Natural killer cell (primary cell): Measurements from ENCODE around the gene HTRA2. TPM values are rescaled to one million over a fixed set of nuclear protein-coding genes. Genes with fewer than 3 reads are reported as not detected.

Experiments used
- ATAC-seq, 3 donors: fragments of 150-1000 bp in 2 of 3; fragments of 200-7000 bp in 1 of 3; cut with Tn5 transposase; 1 replicate in 1 of 3; 2 replicates in 2 of 3; pipeline ENCODE4 v1.10.0; 2021; ENCODE audit warnings: mild to moderate bottlenecking in 2 of 3, moderate library complexity in 2 of 3
- DNase-seq, 2 donors: peaks; one replicate each; pipeline versions ENCODE4 v3.0.0 to v3.0.0-alpha.2; 2013 to 2021; ENCODE audit warnings: mixed read lengths in 1 of 2
- H3K27ac ChIP-seq: one replicate; pipeline ENCODE4 v1.5.1; 2013; ENCODE audit warnings: mild to moderate bottlenecking, low read length
- H3K27me3 ChIP-seq: one replicate; pipeline ENCODE4 v1.6.1; 2013; ENCODE audit warnings: low read length; ENCODE audit not compliant: control insufficient read depth, insufficient read depth
- H3K36me3 ChIP-seq: one replicate; pipeline ENCODE4 v1.6.1; 2013; ENCODE audit warnings: low read length; ENCODE audit not compliant: control insufficient read depth, insufficient read depth
- H3K4me1 ChIP-seq: one replicate; pipeline ENCODE4 v1.6.1; 2013; ENCODE audit warnings: low read length; ENCODE audit not compliant: control insufficient read depth, insufficient read depth
- H3K4me3 ChIP-seq: one replicate; pipeline ENCODE4 v1.5.1; 2013; ENCODE audit warnings: low read length
- H3K9me3 ChIP-seq: one replicate; pipeline ENCODE4 v1.6.1; 2013; ENCODE audit warnings: low read length; ENCODE audit not compliant: control insufficient read depth, insufficient read depth
- H3K27ac Mint-ChIP-seq, 2 donors: one replicate each; pipeline ENCODE4 v1.8.0; 2022; ENCODE audit warnings: mild to moderate bottlenecking in 2 of 2, mixed read lengths in 2 of 2, moderate library complexity in 1 of 2
- H3K27me3 Mint-ChIP-seq, 2 donors: one replicate each; pipeline ENCODE4 v1.8.0; 2022; ENCODE audit warnings: low read depth in 2 of 2, mixed read lengths in 2 of 2
- H3K36me3 Mint-ChIP-seq: one replicate; pipeline ENCODE4 v1.8.0; 2022; ENCODE audit warnings: mixed read lengths
- H3K4me1 Mint-ChIP-seq, 2 donors: one replicate each; pipeline ENCODE4 v1.8.0; 2022; ENCODE audit warnings: mixed read lengths in 2 of 2
- H3K4me3 Mint-ChIP-seq: one replicate; pipeline ENCODE4 v1.8.0; 2022; ENCODE audit warnings: mild to moderate bottlenecking, moderate library complexity, mixed read lengths
- H3K9me3 Mint-ChIP-seq, 2 donors: one replicate each; pipeline ENCODE4 v1.8.0; 2022; ENCODE audit warnings: mixed read lengths in 2 of 2
- WGBS: methylation state at CpG from one replicate; pipeline ENCODE4 v1.1.7; 2013; ENCODE audit warnings: missing lambda C conversion rate; ENCODE audit not compliant: insufficient coverage; 5-methylcytosine and 5-hydroxymethylcytosine counted together
- intact Hi-C: fragments of 100-400 bp; cut with micrococcal nuclease; formaldehyde crosslinking; loops from one replicate; pipeline ENCODE4 v1.14.2; 2022
- total RNA-seq, 4 donors: library from RNA; stranded (reverse); fragments of 120-200 nt in 1 of 4; gene quantifications; one replicate each; pipeline versions ENCODE4 v1.2.3 to v1.2.4, GENCODE V29; 2013 to 2022
- TF ChIP-seq, protein P1 (sequence below): fragments of 200-600 bp; IDR thresholded peaks from one replicate; pipeline ENCODE4 v1.8.0; 2022; ENCODE audit warnings: antibody characterized with exemption

Gene HTRA2
- total RNA-seq, 3 donors from 2014 or later (not counting 1 experiment from before 2014, with no cell fraction given) = 32.1 to 47.6 (median 45.2) TPM

DNA sequence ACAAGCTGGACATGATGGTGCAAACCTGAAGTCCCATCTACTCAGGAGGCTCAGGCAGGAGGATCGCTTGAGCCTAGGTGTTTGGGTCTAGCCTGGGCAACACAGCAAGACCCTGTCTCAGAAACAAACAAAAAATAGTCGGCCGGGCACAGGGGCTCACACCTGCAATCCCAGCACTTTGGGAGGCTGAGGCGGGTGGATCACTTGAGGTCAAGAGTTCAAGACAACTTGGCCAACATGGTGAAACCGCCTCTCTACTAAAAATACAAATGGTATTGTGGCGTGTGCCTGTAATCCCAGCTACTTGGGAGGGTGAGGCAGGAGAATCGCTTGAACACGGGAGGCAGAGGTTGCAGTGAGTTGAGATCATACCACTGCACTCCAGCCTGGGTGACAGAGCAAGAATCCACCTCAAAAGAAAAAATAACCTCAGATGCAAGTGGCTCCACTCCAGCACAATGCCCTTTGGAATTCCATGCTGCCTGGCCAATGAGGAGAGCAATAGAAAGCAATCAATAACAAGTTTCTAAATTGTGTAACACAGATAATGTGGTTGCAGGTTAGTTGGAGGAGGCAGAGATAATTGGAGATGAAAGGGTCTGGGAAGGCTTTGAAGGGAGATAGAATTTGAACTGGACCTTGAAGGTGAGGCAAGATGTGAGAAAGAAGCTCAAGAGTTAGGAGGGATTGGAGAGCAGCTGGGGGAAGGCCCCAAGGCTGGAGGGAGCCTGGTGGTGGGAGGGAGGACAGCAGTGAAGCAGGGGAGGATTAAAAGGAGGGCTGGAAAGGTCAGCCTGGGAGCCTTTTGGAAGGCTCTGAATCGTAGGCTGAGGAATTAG is 40.9 kb upstream of the HTRA2 start:
- no peak for ATAC-seq
- no peak for DNase-seq
- Mint-ChIP-seq H3K4me1 (peaks cover 5 to 18% of the 10 kb centered on the region in 2 donors), H3K27ac (no peak overlapping the region), H3K4me3 (no peak overlapping the region), H3K9me3 (no peaks in the 10 kb centered on the region), H3K27me3 (no peaks in the 10 kb centered on the region), H3K36me3 (peaks cover 8% of the 10 kb centered on the region)
- Histone ChIP-seq H3K4me1 (peaks cover 2% of the 10 kb centered on the region), H3K27me3 (no peaks in the 10 kb centered on the region), H3K4me3 (no peak overlapping the region), H3K9me3 (no peaks in the 10 kb centered on the region), H3K36me3 (peaks cover 46% of the 10 kb centered on the region), H3K27ac (no peak overlapping the region)
- 99% methylated on average over 9 of the region's 9 CpGs for WGBS
- intact Hi-C loops = no loop called here
- TF ChIP-seq, protein P1, sequence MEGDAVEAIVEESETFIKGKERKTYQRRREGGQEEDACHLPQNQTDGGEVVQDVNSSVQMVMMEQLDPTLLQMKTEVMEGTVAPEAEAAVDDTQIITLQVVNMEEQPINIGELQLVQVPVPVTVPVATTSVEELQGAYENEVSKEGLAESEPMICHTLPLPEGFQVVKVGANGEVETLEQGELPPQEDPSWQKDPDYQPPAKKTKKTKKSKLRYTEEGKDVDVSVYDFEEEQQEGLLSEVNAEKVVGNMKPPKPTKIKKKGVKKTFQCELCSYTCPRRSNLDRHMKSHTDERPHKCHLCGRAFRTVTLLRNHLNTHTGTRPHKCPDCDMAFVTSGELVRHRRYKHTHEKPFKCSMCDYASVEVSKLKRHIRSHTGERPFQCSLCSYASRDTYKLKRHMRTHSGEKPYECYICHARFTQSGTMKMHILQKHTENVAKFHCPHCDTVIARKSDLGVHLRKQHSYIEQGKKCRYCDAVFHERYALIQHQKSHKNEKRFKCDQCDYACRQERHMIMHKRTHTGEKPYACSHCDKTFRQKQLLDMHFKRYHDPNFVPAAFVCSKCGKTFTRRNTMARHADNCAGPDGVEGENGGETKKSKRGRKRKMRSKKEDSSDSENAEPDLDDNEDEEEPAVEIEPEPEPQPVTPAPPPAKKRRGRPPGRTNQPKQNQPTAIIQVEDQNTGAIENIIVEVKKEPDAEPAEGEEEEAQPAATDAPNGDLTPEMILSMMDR = no peak

DNA sequence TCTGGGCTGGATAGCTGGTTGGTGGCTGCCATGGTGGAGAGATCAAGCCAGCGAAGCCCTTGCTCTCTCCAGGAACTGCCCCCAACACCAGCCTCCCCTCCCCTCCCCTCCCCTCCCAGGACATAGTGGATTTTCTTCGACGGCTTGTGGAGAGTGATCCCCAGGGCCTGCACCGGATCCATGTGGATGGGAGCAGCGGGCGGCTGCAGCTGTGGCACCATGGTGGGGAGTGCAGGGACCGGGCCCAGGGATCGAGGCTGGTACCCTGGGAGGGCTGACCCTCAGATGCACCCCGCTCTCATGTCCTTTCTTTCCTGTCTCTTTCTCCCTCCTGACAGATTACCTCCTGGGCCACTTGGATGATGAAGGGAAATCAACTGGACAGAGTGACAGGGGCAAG is 39.8 kb upstream of the HTRA2 start:
- Histone ChIP-seq H3K4me3 (no peak overlapping the region), H3K27me3 (no peaks in the 10 kb centered on the region), H3K9me3 (no peaks in the 10 kb centered on the region), H3K36me3 (peaks cover 48% of the 10 kb centered on the region), H3K4me1 (no peaks in the 10 kb centered on the region), H3K27ac (no peak overlapping the region)
- TF ChIP-seq, protein P1 = no peak
- no peak overlapping the region for H3K4me3 Mint-ChIP-seq
- WGBS = 98% methylated on average over 6 of the region's 9 CpGs
- peaks cover 8% of the 10 kb centered on the region for H3K36me3 Mint-ChIP-seq
- intact Hi-C loops = no loop called here
- no peak overlapping the region for H3K27ac Mint-ChIP-seq
- peaks cover 5 to 18% of the 10 kb centered on the region in 2 donors for H3K4me1 Mint-ChIP-seq
- H3K9me3 Mint-ChIP-seq = no peaks in the 10 kb centered on the region
- no peak for DNase-seq
- H3K27me3 Mint-ChIP-seq = no peaks in the 10 kb centered on the region
- no peak for ATAC-seq

DNA sequence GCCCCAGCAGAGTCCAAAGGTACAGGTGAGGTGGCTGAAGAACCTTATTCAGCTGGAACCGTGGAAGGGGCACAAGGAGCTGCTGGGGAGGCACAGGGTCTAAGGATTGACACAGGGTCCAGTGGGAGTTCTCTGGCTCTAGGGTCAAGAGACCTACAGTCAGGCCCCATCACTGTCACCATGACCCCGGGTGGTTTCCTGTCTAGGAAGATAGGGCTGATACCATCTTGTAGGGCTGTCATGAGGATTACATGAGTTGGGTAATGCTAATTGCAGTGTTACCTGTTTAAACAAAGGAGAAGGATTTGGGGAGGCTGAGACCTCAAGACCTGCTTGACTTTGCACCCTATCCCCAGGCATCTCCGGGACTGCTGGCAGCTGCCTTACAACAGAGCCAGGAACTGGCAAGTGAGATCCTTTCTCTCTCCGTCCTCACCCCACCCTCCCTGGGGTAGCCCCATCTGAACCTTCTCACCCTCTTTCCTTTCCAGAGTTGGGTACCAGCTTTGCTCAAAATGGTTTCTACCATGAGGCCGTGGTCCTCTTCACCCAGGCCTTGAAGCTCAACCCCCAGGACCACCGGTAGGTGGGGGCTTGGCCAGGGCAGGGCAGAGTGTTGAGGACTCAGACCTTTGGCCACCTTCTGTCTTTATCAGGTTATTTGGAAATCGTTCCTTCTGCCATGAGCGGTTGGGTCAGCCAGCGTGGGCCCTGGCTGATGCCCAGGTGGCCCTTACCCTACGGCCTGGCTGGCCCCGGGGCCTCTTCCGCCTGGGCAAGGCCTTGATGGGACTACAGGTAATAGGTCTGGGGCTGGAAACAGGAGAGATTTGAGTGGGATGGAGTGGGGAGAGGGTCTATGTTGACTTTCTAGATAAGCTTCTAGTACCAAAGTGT is 37.8 kb upstream of the HTRA2 start:
- no peaks in the 10 kb centered on the region for H3K9me3 Mint-ChIP-seq
- no peaks in the 10 kb centered on the region for H3K4me1 ChIP-seq
- DNase-seq (no peak), ATAC-seq (no peak)
- 97% methylated on average over 12 of the region's 12 CpGs for WGBS
- H3K4me1 Mint-ChIP-seq = peaks cover 0 to 10% of the 10 kb centered on the region in 2 donors
- intact Hi-C loops = no loop called here
- H3K27ac Mint-ChIP-seq = no peak overlapping the region
- H3K27me3 ChIP-seq = no peaks in the 10 kb centered on the region
- no peak overlapping the region for H3K4me3 Mint-ChIP-seq
- H3K36me3 ChIP-seq = peaks cover 44% of the 10 kb centered on the region
- H3K4me3 ChIP-seq = no peak overlapping the region
- no peaks in the 10 kb centered on the region for H3K27me3 Mint-ChIP-seq
- TF ChIP-seq, protein P1 = no peak
- H3K9me3 ChIP-seq = no peaks in the 10 kb centered on the region
- H3K36me3 Mint-ChIP-seq = no peaks in the 10 kb centered on the region
- no peak overlapping the region for H3K27ac ChIP-seq
